LHCN-M2 (cell line): ENCODE results near the gene WBP1. TPM values are rescaled to one million over a fixed set of nuclear protein-coding genes. Genes with fewer than 3 reads are reported as not detected.

Experiments used
- DNase-seq: peaks from one replicate; pipeline ENCODE4 v3.0.0-alpha.2; 2012; ENCODE audit warnings: low read depth
- total RNA-seq: library from RNA; depleted of rRNA; stranded (reverse); fragments of >200 nt; gene quantifications from 2 replicates; pipeline ENCODE4 v1.2.3, GENCODE V29; 2014; rRNA removed

WBP1 gene
- total RNA-seq, 1 experiment from 2014 or later: 65.4 TPM

GRCh38 chr2:74502147-74502719, 44.0 kb downstream of the WBP1 start:
- DNase-seq: no peak

GRCh38 chr2:74502720-74503505, 44.7 kb downstream of the WBP1 start:
- DNase-seq: peak; percentile 83

GRCh38 chr2:74503506-74504475, 45.6 kb downstream of the WBP1 start:
- no peak for DNase-seq

- DNase-seq: no peak
Measured at GRCh38 chr2:74504591-74504990, 46.4 kb downstream of the WBP1 start.

- no peak for DNase-seq
Measured at GRCh38 chr2:74505448-74506246, 47.4 kb downstream of the WBP1 start.

- DNase-seq: peak; percentile 95
Measured at GRCh38 chr2:74507145-74507925, 49.1 kb downstream of the WBP1 start, which contains the start of gene PCGF1. Gene PCGF1 (minus strand): TSS chr2:74507695. CDS start chr2:74507668, 27 bp downstream.

GRCh38 chr2:74507926-74508520, 49.8 kb downstream of the WBP1 start:
- DNase-seq: no peak

- DNase-seq: no peak
Measured at GRCh38 chr2:74510272-74510671, 52.0 kb downstream of the WBP1 start.

Other genes with a start within 250 kb of the WBP1 start
- 0.11 TPM in 1 of 2 replicates, not detected in the other for gene SLC4A5, start 115.0 kb upstream of the WBP1 start, total RNA-seq
- gene DCTN1, start 78.1 kb upstream of the WBP1 start, total RNA-seq: 117 and 126 TPM in 2 replicates
- gene C2orf81, start 36.8 kb upstream of the WBP1 start, total RNA-seq: 0.63 and 1.5 TPM in 2 replicates
- gene WDR54, start 36.7 kb upstream of the WBP1 start, total RNA-seq: 40.0 and 55.8 TPM in 2 replicates
- gene RTKN, start 16.5 kb upstream of the WBP1 start, total RNA-seq: 36.2 and 51.4 TPM in 2 replicates
- gene INO80B, start 3.4 kb upstream of the WBP1 start, total RNA-seq: 5.6 and 23.2 TPM in 2 replicates
- gene MOGS, start 6.9 kb downstream of the WBP1 start, total RNA-seq: 40.8 and 41.6 TPM in 2 replicates
- gene MRPL53, start 14.2 kb downstream of the WBP1 start, total RNA-seq: 23.7 and 26.7 TPM in 2 replicates
- gene CCDC142, start 24.6 kb downstream of the WBP1 start, total RNA-seq: 13.1 and 13.7 TPM in 2 replicates
- gene TTC31, start 24.6 kb downstream of the WBP1 start, total RNA-seq: 22.4 and 24.2 TPM in 2 replicates
- 1.2 and 1.6 TPM in 2 replicates for gene LBX2, start 41.2 kb downstream of the WBP1 start, total RNA-seq
- 29.4 and 29.6 TPM in 2 replicates for gene PCGF1, start 49.3 kb downstream of the WBP1 start, total RNA-seq
- gene TLX2, start 56.0 kb downstream of the WBP1 start, total RNA-seq: 0.46 and 1.1 TPM in 2 replicates
- gene DQX1, start 67.8 kb downstream of the WBP1 start, total RNA-seq: not detected in 2 replicates
- 140 TPM in 2 replicates for gene AUP1, start 71.3 kb downstream of the WBP1 start, total RNA-seq
- 40.9 and 43.2 TPM in 2 replicates for gene HTRA2, start 71.5 kb downstream of the WBP1 start, total RNA-seq
- 9.9 and 11.7 TPM in 2 replicates for gene LOXL3, start 95.5 kb downstream of the WBP1 start, total RNA-seq
- gene DOK1, start 96.3 kb downstream of the WBP1 start, total RNA-seq: 25.1 and 33.5 TPM in 2 replicates
- 0.06 TPM in 1 of 2 replicates, not detected in the other for gene M1AP, start 189.9 kb downstream of the WBP1 start, total RNA-seq
- gene SEMA4F, start 195.8 kb downstream of the WBP1 start, total RNA-seq: 8.8 and 11.3 TPM in 2 replicates